ENCODE measurements around the gene ZIK1.
A peak's percentile ranks its signal among the peaks of the same experiment; 100 is the strongest.

Gene ZIK1

GRCh38 chr19:57599761-57600383 is 15.9 kb downstream of the ZIK1 start, which contains the start of gene ZNF530:
ZNF530 (plus strand) TSS chr19:57599885; CDS start chr19:57604346, 4,461 bp downstream.
- peak; percentile 90 for DNase-seq (ENCODE audit: low read depth, low spot score)

GRCh38 chr19:57606931-57607330 is 23.0 kb downstream of the ZIK1 start:
- no peak for DNase-seq (ENCODE audit: low read depth, low spot score)
- no peak overlapping the region for H3K4me3 ChIP-seq (ENCODE audit: low read length)

More at GRCh38 chr19:57599761-57600383, 15.9 kb downstream of the ZIK1 start, which contains the start of gene ZNF530:
- H3K4me3 ChIP-seq (ENCODE audit: low read length) = peak within 1 kb of the TSS; percentile 78

GRCh38 chr19:57611113-57611512 is 27.2 kb downstream of the ZIK1 start:
- no peak overlapping the region for H3K4me3 ChIP-seq (ENCODE audit: low read length)
- no peak for DNase-seq (ENCODE audit: low read depth, low spot score)

- peak within 1 kb of the TSS; percentile 86 for H3K4me3 ChIP-seq (ENCODE audit: low read length)
- DNase-seq (ENCODE audit: low read depth, low spot score) = peak; percentile 91
Observed at GRCh38 chr19:57613941-57614743, 30.2 kb downstream of the ZIK1 start, which contains the start of gene ZNF134. ZNF134 (plus strand) TSS chr19:57614242; CDS start chr19:57619469, 5,227 bp downstream.

GRCh38 chr19:57615346-57615745 is 31.4 kb downstream of the ZIK1 start:
- no peak overlapping the region for H3K4me3 ChIP-seq (ENCODE audit: low read length)
- DNase-seq (ENCODE audit: low read depth, low spot score) = no peak

GRCh38 chr19:57620673-57621348 is 36.9 kb downstream of the ZIK1 start:
- no peak overlapping the region for H3K4me3 ChIP-seq (ENCODE audit: low read length)
- no peak for DNase-seq (ENCODE audit: low read depth, low spot score)

GRCh38 chr19:57623091-57623490 is 39.1 kb downstream of the ZIK1 start:
- no peak overlapping the region for H3K4me3 ChIP-seq (ENCODE audit: low read length)
- no peak for DNase-seq (ENCODE audit: low read depth, low spot score)

- H3K4me3 ChIP-seq (ENCODE audit: low read length) = peak within 1 kb of the TSS; percentile 83
- DNase-seq (ENCODE audit: low read depth, low spot score) = peak; percentile 92
Observed at GRCh38 chr19:57632987-57633831, 49.3 kb downstream of the ZIK1 start, which contains the start of gene ZNF211. ZNF211 (plus strand) TSS chr19:57633168; CDS start chr19:57633347, 179 bp downstream.

- DNase-seq (ENCODE audit: low read depth, low spot score) = no peak
- H3K4me3 ChIP-seq (ENCODE audit: low read length) = peak overlapping the region; percentile 83
Observed at GRCh38 chr19:57633832-57634131, 49.8 kb downstream of the ZIK1 start.

GRCh38 chr19:57637379-57637778 is 53.4 kb downstream of the ZIK1 start:
- no peak for DNase-seq (ENCODE audit: low read depth, low spot score)

GRCh38 chr19:57641715-57642234 is 57.8 kb downstream of the ZIK1 start:
- H3K4me3 ChIP-seq (ENCODE audit: low read length) = no peak overlapping the region
- no peak for DNase-seq (ENCODE audit: low read depth, low spot score)

More at GRCh38 chr19:57637379-57637778, 53.4 kb downstream of the ZIK1 start:
- no peak overlapping the region for H3K4me3 ChIP-seq (ENCODE audit: low read length)

GRCh38 chr19:57642396-57643046 is 58.6 kb downstream of the ZIK1 start:
- H3K4me3 ChIP-seq (ENCODE audit: low read length) = no peak overlapping the region
- no peak for DNase-seq (ENCODE audit: low read depth, low spot score)
